HG03175 (cell line): Measurements from ENCODE around the gene TPST2.

Source experiments
- ATAC-seq: cut with Tn5 transposase; IDR thresholded peaks from one replicate; pipeline ENCODE4 v1.9.1; 2021; ENCODE audit warnings: mild to moderate bottlenecking, moderate library complexity; ENCODE audit not compliant: unreplicated experiment

TPST2 gene

GRCh38 chr22:26581633-26582168 lies 8.2 kb downstream of the TPST2 start:
- no peak for ATAC-seq

- no peak for ATAC-seq
These were observed 8.9 kb downstream of the TPST2 start for GRCh38 chr22:26581026-26581425.

GRCh38 chr22:26580240-26580962 lies 9.5 kb downstream of the TPST2 start:
- ATAC-seq, result no peak

- ATAC-seq, result peak; percentile 81
These were observed 10.5 kb downstream of the TPST2 start for GRCh38 chr22:26579331-26579886.

- no peak for ATAC-seq
These were observed 12.9 kb downstream of the TPST2 start for GRCh38 chr22:26577081-26577480.

GRCh38 chr22:26576026-26576680 lies 13.8 kb downstream of the TPST2 start:
- ATAC-seq, result no peak

- no peak for ATAC-seq
These were observed 15.8 kb downstream of the TPST2 start for GRCh38 chr22:26574001-26574723.

- ATAC-seq, result no peak
These were observed 16.8 kb downstream of the TPST2 start for GRCh38 chr22:26573026-26573662.

- ATAC-seq, result no peak
These were observed 18.9 kb downstream of the TPST2 start for GRCh38 chr22:26570864-26571525.

GRCh38 chr22:26570115-26570514 lies 19.8 kb downstream of the TPST2 start:
- ATAC-seq, result no peak

- no peak for ATAC-seq
These were observed 21.7 kb downstream of the TPST2 start for GRCh38 chr22:26568207-26568706.

- ATAC-seq, result no peak
These were observed 22.3 kb downstream of the TPST2 start for GRCh38 chr22:26567610-26568009.

- ATAC-seq, result no peak
These were observed 22.9 kb downstream of the TPST2 start for GRCh38 chr22:26566994-26567393.

- ATAC-seq, result no peak
These were observed 24.0 kb downstream of the TPST2 start for GRCh38 chr22:26565889-26566288.

GRCh38 chr22:26565181-26565580 lies 24.8 kb downstream of the TPST2 start:
- ATAC-seq, result no peak

- ATAC-seq, result no peak
These were observed 25.3 kb downstream of the TPST2 start for GRCh38 chr22:26564672-26565071.

GRCh38 chr22:26564181-26564580 lies 25.8 kb downstream of the TPST2 start:
- no peak for ATAC-seq

GRCh38 chr22:26563022-26563421 lies 26.9 kb downstream of the TPST2 start:
- no peak for ATAC-seq

- ATAC-seq, result no peak
These were observed 28.0 kb downstream of the TPST2 start for GRCh38 chr22:26561756-26562417.
